Renal pelvis (tissue), 12 donors: ENCODE results near the gene ATOSA. TPM values are rescaled to one million over a fixed set of nuclear protein-coding genes. Genes with fewer than 3 reads are reported as not detected.

ENCODE experiments used
- DNase-seq: peaks from one replicate; pipeline ENCODE4 v3.0.0-alpha.2; 2013
- long read RNA-seq, 16 experiments: transcript quantifications; one replicate each; lab custom pipeline, GENCODE V29; 2026
- polyA plus RNA-seq, 3 donors: library from polyadenylated mRNA; unstranded; fragments of 120-200 nt; gene quantifications; one replicate each; pipeline ENCODE4 v1.2.1, GENCODE V29; 2013; ENCODE audit not compliant: insufficient read length in 3 of 3

Gene ATOSA, protein sequence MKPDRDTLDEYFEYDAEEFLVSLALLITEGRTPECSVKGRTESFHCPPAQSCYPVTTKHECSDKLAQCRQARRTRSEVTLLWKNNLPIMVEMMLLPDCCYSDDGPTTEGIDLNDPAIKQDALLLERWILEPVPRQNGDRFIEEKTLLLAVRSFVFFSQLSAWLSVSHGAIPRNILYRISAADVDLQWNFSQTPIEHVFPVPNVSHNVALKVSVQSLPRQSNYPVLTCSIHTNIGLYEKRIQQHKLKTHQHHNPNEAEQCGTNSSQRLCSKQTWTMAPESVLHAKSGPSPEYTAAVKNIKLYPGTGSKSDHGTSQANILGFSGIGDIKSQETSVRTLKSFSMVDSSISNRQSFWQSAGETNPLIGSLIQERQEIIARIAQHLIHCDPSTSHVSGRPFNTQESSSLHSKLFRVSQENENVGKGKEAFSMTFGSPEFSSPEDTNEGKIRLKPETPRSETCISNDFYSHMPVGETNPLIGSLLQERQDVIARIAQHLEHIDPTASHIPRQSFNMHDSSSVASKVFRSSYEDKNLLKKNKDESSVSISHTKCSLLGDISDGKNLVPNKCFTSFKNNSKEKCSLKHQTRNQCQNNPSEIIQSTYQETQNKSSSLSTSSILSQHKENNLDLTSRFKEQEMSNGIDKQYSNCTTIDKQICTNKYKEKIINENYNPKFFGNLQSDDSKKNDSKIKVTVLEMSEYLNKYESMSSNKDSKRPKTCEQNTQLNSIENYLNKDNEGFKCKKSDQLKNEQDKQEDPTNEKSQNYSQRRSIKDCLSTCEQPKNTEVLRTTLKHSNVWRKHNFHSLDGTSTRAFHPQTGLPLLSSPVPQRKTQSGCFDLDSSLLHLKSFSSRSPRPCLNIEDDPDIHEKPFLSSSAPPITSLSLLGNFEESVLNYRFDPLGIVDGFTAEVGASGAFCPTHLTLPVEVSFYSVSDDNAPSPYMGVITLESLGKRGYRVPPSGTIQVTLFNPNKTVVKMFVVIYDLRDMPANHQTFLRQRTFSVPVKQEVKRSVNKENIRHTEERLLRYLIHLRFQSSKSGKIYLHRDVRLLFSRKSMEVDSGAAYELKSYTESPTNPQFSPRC
- 10 to 100 TPM; 36.2 to 59.4 (median 48.8) TPM for polyA plus RNA-seq
- long read RNA-seq, donor 1: 0 reads
- long read RNA-seq, donor 2, partial matches to known transcripts: 0 of 1 reads
- long read RNA-seq, donor 2, other reads (novel, unspliced or antisense): 0 of 1 reads
- long read RNA-seq, donor 3, partial matches to known transcripts: 0 of 3 reads
- long read RNA-seq, donor 3, other reads (novel, unspliced or antisense): 0 of 3 reads
- long read RNA-seq, donor 4, partial matches to known transcripts: 0 of 3 reads
- long read RNA-seq, donor 4, other reads (novel, unspliced or antisense): 0 of 3 reads
- long read RNA-seq, donor 5: 0 reads
- long read RNA-seq, donor 6, partial matches to known transcripts: 0 of 2 reads
- long read RNA-seq, donor 6, other reads (novel, unspliced or antisense): 0 of 2 reads
- long read RNA-seq, donor 7, partial matches to known transcripts: 0 of 2 reads
- long read RNA-seq, donor 7, other reads (novel, unspliced or antisense): 0 of 2 reads
- long read RNA-seq, donor 8, partial matches to known transcripts: 0 of 1 reads
- long read RNA-seq, donor 8, other reads (novel, unspliced or antisense): 0 of 1 reads
- long read RNA-seq, donor 9, partial matches to known transcripts: 0 of 2 reads
- long read RNA-seq, donor 9, other reads (novel, unspliced or antisense): 0 of 2 reads
- long read RNA-seq, donor 10: 0 reads
- long read RNA-seq, donor 11: 0 reads
- long read RNA-seq, donor 12, partial matches to known transcripts: 0 of 3 reads
- long read RNA-seq, donor 12, other reads (novel, unspliced or antisense): 0 of 3 reads
- long read RNA-seq, donor 13, partial matches to known transcripts: 0 of 1 reads
- long read RNA-seq, donor 13, other reads (novel, unspliced or antisense): 0 of 1 reads
- long read RNA-seq, donor 14: 0 reads
- long read RNA-seq, donor 15: 0 reads
- long read RNA-seq, donor 16: 0 reads

GRCh38 chr15:52679232-52680040, at the start of gene ATOSA:
Gene ATOSA, minus strand, starts transcription at chr15:52679388. Its CDS starts 1,367 bp downstream, at chr15:52678021.
- DNase-seq: peak; percentile 90

DNA sequence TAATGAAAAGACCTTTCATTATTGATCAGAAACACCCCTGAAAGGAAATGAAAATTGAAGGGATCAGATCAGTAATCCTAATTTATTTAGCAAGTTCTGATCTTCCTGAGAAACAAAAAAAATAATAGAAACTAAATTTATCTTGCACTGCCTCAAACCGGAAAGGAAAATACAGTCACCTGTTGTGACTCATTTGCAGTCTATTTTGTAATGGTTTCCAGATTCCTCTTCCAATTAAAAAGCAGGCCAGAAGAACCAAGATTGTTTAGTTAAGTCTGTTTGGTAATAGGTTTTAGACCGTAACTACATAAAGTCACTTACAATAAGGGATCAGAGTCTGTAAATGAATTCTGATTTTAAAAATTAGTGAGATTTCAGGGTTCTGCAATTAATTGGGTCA, 49.7 kb upstream of the ATOSA start:
- DNase-seq: no peak

- DNase-seq: no peak
Measured at GRCh38 chr15:52727815-52728214, 48.6 kb upstream of the ATOSA start.

DNA sequence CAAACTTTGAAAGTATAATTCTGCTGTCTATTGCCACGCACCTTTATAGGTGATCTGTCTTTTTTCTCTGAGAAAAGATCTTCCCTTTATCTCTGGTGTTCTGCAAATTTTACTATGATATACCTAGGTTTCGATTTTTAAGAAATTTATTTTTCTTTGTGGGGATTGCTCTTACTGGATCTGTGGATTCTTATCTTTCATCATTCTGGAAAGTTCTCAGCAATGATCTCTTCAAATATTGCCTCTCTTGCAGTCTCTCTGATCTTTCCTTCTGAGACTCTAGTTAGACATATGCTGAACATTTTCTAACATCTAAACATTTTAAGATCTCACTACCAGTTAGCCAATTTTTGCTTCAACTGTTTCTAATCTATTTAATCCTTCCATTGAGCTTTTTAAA, 47.0 kb upstream of the ATOSA start:
- no peak for DNase-seq

GRCh38 chr15:52718551-52718950, 39.4 kb upstream of the ATOSA start:
- no peak for DNase-seq

- no peak for DNase-seq
Measured at GRCh38 chr15:52717924-52718323, 38.7 kb upstream of the ATOSA start.

GRCh38 chr15:52717481-52717880, 38.3 kb upstream of the ATOSA start:
- DNase-seq: no peak

DNA sequence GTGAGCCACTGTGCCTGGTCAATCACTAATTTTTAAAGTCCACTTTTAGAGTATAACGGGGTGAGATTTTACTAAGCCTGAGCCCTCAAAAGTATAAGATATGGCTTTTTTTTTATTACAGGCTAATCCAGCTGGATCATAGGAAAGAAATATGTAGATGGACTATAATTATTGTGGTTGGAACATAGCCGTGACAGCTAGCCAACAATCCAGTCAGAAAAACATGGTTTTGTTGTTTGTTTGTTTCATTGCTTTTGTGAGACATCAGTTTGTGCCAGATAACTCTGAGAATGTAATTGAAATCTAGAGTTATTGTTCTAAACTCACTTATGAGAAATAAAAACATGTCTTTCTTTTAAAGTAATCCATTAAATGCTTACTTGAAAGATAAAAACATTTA, 37.3 kb upstream of the ATOSA start:
- DNase-seq: no peak

- DNase-seq: no peak
Measured at GRCh38 chr15:52715411-52715810, 36.2 kb upstream of the ATOSA start.

GRCh38 chr15:52714968-52715367, 35.8 kb upstream of the ATOSA start:
- DNase-seq: no peak

GRCh38 chr15:52710708-52711389, 31.7 kb upstream of the ATOSA start:
- DNase-seq: no peak

GRCh38 chr15:52710050-52710707, 31.0 kb upstream of the ATOSA start:
- DNase-seq: no peak

DNA sequence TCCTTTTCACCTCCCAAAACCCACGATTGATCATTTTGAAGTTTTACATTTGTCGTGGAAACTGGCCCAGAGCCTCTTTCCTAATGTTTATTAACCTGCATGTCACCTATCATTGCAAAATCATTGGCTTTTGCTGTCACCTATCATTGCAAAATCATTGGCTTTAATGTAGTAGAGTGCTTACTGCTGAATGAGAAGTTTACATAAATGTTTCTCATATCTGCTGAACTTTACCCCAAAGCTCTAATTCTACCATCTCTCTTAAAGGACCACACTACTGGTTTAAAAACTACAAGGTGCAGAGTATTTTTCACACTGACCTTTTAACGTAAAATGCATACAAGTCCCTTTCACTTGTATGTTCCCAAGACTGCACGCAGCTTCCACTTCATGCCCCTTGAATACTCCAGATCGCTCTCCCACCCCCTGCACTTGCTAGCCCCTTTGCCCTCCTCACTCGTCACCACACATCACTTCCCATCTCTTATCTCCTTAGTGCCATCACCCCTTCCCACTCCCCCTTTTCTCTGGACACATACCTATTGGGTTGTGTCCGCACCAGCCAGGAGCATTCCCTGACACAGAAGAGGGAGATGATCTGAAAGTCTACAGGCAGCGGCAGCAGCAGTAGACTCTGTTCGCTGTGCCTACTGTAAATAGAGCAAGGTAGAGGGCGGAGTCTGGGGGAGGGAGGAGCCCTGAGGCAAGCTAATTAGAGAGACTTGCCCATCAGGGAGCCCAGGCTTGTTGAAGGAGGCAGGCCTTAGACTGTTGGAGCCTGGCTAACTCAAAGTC, 30.2 kb upstream of the ATOSA start:
- no peak for DNase-seq

DNA sequence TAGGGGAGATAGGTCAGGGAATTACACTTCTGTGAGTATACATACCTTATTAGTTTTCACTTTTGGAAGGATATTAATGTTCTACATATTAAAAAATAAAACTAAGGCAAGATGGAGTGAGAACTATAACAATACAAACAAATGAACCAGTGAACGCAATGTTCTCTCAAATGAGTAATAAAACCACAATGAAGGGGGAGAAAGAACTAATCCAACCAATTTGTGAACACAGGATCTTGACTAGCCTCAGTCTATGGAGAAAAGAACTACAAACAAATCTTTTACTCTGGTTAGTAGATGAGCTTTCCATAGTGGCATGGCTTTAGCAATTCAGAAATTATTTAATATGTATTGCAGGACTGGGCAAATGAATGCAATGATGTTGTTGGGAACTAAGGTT, 26.9 kb upstream of the ATOSA start:
- DNase-seq: no peak

DNA sequence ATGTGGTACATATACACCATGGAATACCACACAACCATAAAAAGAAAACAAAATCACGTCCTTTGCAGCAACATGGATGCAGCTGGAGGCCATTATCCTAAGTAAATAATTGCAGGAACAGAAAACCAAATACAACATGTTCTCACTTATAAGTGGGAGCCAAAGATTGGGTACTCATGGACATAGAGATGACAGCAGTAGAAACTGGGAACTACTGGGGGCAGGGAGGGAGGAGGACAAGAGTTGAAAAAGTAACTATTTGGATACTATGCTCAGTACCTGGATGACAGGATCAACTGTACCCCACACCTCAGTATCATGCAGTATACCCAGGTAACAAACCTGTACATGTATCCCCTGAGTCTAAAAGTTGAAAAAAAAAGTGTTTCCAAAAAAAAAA, 23.2 kb upstream of the ATOSA start:
- no peak for DNase-seq

- DNase-seq: peak; percentile 8
Measured at GRCh38 chr15:52699457-52699856, 20.3 kb upstream of the ATOSA start.

DNA sequence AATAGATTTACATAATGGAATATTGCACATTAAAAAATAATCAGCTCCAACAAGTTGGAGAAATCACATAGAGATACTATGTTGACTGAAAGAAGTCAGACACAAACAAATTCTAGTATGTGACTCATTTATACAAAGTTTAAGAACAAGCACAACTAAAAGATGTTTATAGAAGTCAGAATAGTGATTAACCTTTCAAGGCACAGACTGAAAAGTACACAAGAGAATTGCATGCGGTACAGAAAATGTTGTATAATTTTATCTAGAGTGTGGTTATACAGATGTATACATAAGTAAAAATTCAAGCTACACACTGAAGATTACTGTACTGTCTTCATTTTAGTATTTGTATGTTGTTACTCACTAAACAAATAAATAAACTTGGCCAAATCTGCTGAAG, 19.3 kb upstream of the ATOSA start:
- DNase-seq: no peak

DNA sequence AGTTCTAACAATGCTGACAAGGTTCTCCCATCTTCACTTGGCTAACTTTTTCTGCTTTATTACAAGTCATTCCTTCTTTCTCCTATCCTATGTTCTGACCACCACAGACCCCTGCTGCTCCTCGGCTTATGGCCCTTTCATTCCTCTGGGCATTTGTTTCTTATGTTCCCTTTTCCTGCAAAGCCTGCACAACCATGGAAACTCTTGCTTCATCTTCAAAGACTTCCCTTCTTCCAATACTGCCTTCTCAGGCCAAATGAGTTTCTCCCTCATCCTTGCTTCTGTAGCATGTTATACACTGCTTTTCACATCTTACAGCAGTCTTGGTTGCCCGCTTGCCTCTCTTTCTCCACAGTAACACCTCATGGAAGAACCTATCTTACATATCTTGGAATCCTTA, 17.9 kb upstream of the ATOSA start:
- no peak for DNase-seq
